IPS DF 6.9 (cell line): ENCODE results near the gene THSD4.

ENCODE experiments used
- DNase-seq: peaks from one replicate; pipeline ENCODE4 v3.0.0-alpha.2; 2013; ENCODE audit warnings: low read depth, low spot score
- H3K27ac ChIP-seq: one replicate; pipeline ENCODE4 v1.5.1; 2013; ENCODE audit warnings: low read length, control low read depth
- H3K27me3 ChIP-seq: 2 replicates; pipeline ENCODE4 v1.6.1; 2013; ENCODE audit warnings: mild to moderate bottlenecking, low read length; ENCODE audit not compliant: control insufficient read depth, insufficient read depth
- H3K36me3 ChIP-seq: 2 replicates; pipeline ENCODE4 v1.6.1; 2013; ENCODE audit warnings: low read length; ENCODE audit not compliant: control insufficient read depth, insufficient read depth
- H3K4me1 ChIP-seq: 2 replicates; pipeline ENCODE4 v1.6.1; 2013; ENCODE audit warnings: low read length; ENCODE audit not compliant: control insufficient read depth, insufficient read depth
- H3K4me3 ChIP-seq: 2 replicates; pipeline ENCODE4 v1.5.1; 2013; ENCODE audit warnings: mild to moderate bottlenecking, low read length
- H3K9me3 ChIP-seq: 2 replicates; pipeline ENCODE4 v1.6.1; 2013; ENCODE audit warnings: low read length, inconsistent platforms; ENCODE audit not compliant: control insufficient read depth, insufficient read depth
- WGBS: extraction: QIAGEN DNeasy Blood & Tissue Kit; methylation state at CpG from one replicate; pipeline ENCODE4 v1.1.7; 2013; ENCODE audit warnings: mixed read lengths, missing lambda C conversion rate; ENCODE audit not compliant: insufficient read length, insufficient coverage; 5-methylcytosine and 5-hydroxymethylcytosine counted together

The THSD4 gene

DNA sequence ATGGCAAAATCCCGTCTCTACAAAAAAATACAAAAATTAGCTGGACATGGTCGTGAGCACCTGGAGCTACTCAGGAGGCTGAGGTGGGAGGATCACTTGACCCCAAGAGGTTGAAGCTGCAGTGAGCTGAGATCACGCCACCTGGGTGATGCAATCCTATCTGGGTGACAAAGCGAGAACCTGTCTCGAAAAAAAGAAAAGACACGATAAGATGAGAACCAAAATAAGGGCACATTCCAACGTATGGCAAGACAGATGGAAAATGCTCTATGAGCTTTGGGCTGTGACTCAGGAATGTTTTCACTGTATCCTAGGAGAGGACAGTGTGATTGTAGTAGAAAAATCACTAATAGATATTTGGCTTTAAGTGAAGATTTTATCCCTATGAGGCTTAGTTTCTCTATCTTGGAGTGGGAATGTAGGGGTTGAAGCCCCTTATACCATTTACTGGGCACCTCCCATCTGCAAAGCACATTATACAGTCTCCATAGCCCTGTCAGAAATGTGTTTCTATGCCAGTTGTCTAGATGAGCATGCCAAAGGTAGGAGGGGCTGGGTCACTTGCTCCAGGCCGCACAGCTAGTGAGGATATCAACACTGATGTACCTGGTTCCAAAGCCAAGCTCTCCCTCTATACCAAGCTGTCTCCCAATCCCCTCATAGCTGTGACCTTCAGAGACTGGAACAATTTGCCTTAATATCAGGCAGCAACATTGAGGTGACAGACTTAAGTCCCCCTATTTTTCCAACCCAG, 641.5 kb downstream of the THSD4 start:
- no CpG with 5 or more reads among the region's 8 CpGs for WGBS

DNA sequence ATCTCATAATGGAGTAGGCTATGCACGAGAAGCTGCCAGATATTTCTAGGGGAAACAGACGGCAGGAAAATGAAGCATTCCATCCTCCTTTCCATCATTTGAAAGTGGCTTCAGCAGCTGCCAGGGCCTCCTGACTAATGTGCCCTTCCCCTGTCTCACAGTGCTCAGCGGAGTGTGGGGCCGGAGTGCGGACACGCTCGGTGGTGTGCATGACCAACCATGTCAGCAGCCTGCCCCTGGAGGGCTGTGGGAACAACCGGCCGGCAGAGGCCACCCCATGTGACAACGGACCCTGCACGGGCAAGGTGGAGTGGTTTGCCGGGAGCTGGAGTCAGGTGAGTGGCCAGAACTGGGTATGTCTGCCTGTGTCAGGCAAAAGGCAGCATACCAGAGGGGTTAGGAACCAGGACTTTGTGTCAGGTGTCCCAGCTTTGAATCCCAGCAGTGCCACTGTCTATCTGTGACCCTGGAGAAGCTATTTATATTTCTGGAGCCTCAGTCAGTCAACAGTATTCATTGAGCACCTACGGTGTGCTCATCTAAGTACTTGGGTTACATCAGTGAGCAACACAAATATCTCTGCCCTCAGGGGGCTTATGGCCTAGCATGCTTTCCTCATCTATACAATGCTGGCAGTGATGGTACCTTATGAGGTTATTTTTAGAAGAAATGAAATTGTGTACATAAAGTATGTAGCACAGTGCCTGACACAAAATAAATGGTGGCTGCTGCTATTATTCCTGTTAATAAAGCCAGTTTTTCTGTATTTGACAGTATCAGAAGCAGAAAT, 642.7 kb downstream of the THSD4 start:
- H3K9me3 ChIP-seq = no peaks in the 10 kb centered on the region
- H3K4me1 ChIP-seq = no peaks in the 10 kb centered on the region
- no peaks in the 10 kb centered on the region for H3K27me3 ChIP-seq
- H3K27ac ChIP-seq = no peak overlapping the region
- H3K36me3 ChIP-seq = no peaks in the 10 kb centered on the region
- no peak for DNase-seq
- no CpG with 5 or more reads among the region's 13 CpGs for WGBS
- no peak overlapping the region for H3K4me3 ChIP-seq

More for the DNA sequence above, 641.5 kb downstream of the THSD4 start:
- no peaks in the 10 kb centered on the region for H3K36me3 ChIP-seq
- H3K9me3 ChIP-seq = no peaks in the 10 kb centered on the region
- H3K27ac ChIP-seq = no peak overlapping the region
- H3K27me3 ChIP-seq = no peaks in the 10 kb centered on the region
- no peak for DNase-seq
- H3K4me3 ChIP-seq = no peak overlapping the region
- H3K4me1 ChIP-seq = no peaks in the 10 kb centered on the region

DNA sequence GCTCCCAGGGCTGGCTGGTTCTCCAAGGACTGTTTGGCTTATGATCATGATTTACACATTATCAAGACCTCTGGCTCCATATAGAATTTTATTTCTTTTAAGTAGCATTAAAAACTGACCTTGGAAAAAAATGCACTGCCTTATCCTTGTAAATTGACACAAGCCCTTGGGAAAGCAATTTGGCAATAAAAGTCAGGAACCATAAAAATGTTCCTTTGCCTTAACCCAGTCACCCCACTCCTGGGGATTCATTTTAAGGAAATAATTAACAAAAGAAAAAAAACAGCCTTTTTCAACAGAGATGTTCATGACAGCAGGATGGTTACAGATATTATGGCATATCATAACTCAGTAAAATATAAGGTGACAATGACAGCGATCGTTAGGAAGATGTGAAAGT, 643.4 kb downstream of the THSD4 start:
- WGBS = no CpG with 5 or more reads among the region's 2 CpGs
- DNase-seq = no peak
- Histone ChIP-seq H3K9me3 (no peaks in the 10 kb centered on the region), H3K4me3 (no peak overlapping the region), H3K4me1 (no peaks in the 10 kb centered on the region), H3K36me3 (no peaks in the 10 kb centered on the region), H3K27ac (no peak overlapping the region), H3K27me3 (no peaks in the 10 kb centered on the region)

DNA sequence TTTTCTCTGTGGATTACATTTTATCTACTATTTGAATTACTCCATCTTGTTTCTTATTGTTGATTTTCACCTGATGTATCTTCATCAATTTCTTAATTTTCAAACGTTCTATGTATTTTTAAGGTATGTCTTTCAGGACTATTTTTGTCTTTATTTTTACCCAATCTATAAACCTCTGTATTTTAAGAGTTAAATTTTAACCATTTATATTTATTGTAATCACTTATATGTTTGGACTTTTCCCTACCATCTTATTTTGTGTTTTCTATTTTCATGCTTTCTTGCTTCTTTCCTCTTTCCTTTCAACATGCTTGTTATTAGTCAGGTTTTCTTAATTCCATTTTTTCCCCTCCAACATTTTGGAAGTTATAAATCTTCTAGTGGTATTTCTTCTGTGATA, 645.6 kb downstream of the THSD4 start:
- no peaks in the 10 kb centered on the region for H3K27me3 ChIP-seq
- WGBS = no CpG with 5 or more reads among the region's 1 CpG
- no peak overlapping the region for H3K4me3 ChIP-seq
- no peak for DNase-seq
- no peak overlapping the region for H3K27ac ChIP-seq
- no peaks in the 10 kb centered on the region for H3K4me1 ChIP-seq
- H3K9me3 ChIP-seq = no peaks in the 10 kb centered on the region
- H3K36me3 ChIP-seq = no peaks in the 10 kb centered on the region

DNA sequence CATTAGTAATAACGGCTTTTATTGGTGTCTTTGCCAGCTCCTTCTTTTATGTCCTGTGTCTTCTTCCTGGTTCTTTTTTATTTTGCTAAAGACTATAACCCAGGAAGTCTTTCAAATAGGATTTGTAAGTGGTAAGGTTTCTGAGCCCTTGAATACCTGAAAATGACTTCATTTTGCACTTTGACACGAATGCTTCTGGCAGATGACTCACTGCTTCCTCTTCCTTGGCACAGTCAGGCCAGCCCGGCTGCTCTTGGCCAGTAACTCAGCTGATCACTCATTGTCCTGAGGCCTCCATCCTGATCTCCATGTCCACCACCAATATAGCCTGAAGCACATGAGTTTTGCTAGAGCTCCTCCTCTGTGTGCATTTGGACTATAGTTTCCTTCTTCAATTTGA, 646.4 kb downstream of the THSD4 start:
- no peak for DNase-seq
- no CpG with 5 or more reads among the region's 3 CpGs for WGBS
- H3K9me3 ChIP-seq = no peaks in the 10 kb centered on the region
- no peaks in the 10 kb centered on the region for H3K27me3 ChIP-seq
- H3K4me1 ChIP-seq = no peaks in the 10 kb centered on the region
- H3K4me3 ChIP-seq = no peak overlapping the region
- no peaks in the 10 kb centered on the region for H3K36me3 ChIP-seq
- no peak overlapping the region for H3K27ac ChIP-seq

DNA sequence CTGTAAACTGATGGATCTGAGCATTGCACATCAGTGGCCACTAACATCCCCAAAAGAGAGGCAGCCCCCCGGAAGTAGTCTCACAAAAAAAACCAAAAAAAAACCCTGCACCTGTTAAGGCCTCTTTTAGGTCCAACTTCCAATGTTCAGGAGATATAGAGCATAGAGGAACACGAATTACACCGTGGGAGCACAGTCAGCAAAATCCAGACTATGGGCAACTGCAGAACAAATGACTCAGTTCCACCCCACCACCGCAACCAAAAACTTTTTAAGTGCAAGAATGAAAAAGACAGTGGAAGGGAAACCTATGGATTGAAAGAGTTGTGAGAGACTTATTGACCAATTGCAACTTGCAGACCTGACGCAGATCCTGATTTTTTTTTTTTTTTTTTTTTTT, 652.9 kb downstream of the THSD4 start:
- no peak overlapping the region for H3K4me3 ChIP-seq
- no CpG with 5 or more reads among the region's 5 CpGs for WGBS
- DNase-seq = no peak

DNA sequence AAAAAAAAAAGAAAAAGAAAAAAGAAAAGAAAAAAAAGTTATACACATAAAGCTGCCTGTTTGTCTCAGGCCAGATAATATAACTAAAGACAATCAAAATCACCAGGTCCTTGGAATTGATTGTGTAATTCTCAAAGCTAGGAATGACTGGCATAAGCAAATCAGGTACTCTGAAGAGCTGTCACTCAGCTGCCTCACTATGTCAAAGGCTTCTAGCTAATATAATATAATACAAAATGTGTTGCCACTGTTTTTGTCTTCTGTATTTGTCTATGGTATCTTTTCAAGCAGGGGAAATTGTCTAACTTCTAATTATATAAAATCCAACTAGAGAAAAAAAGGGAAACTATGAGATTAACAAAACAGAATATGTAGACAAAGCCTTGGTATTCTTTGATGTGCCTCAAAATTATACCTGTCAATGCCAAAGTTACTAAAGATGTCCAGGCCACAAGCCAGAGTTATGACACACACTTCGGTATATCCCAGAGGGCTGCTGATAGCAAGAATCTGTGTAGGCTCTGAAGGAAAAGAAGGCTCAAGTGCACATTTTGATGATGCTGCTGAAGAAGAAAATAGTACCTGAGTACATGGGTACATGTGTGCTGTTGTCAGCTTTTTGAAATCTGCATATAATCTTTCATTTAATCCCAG, 658.1 kb downstream of the THSD4 start:
- no peak overlapping the region for H3K27ac ChIP-seq
- H3K27me3 ChIP-seq = no peaks in the 10 kb centered on the region
- no peaks in the 10 kb centered on the region for H3K4me1 ChIP-seq
- DNase-seq = no peak
- H3K4me3 ChIP-seq = no peak overlapping the region
- H3K36me3 ChIP-seq = 0 out of 2 replicates have a peak, but pooled peaks cover 3% of the 10 kb centered on the region
- no CpG with 5 or more reads among the region's 1 CpG for WGBS
- H3K9me3 ChIP-seq = no peaks in the 10 kb centered on the region

More for the DNA sequence above, 652.9 kb downstream of the THSD4 start:
- Histone ChIP-seq H3K27ac (no peak overlapping the region), H3K27me3 (no peaks in the 10 kb centered on the region), H3K4me1 (no peaks in the 10 kb centered on the region), H3K9me3 (no peaks in the 10 kb centered on the region), H3K36me3 (no peaks in the 10 kb centered on the region)

DNA sequence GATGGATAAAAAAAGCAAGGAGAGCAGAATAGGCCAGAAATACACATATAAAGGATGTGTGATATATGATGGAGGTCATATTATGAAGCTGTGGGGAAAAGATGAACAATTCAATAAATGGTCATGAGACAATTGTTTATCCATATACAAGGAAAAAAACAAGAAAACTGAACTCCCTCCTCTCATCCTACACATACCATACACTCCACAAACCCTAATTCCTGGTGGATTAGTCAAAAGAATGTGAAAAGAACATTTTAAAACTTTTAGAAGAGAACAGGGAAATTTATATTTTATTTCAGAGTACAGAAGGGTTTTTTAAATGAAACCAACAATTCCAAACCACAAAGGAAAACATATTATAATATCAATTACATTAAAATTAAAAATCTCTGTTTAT, 660.6 kb downstream of the THSD4 start:
- Histone ChIP-seq H3K27me3 (no peaks in the 10 kb centered on the region), H3K9me3 (no peaks in the 10 kb centered on the region), H3K4me3 (no peak overlapping the region), H3K27ac (no peak overlapping the region), H3K36me3 (0 out of 2 replicates have a peak, but pooled peaks cover 3% of the 10 kb centered on the region), H3K4me1 (no peaks in the 10 kb centered on the region)
- no peak for DNase-seq

DNA sequence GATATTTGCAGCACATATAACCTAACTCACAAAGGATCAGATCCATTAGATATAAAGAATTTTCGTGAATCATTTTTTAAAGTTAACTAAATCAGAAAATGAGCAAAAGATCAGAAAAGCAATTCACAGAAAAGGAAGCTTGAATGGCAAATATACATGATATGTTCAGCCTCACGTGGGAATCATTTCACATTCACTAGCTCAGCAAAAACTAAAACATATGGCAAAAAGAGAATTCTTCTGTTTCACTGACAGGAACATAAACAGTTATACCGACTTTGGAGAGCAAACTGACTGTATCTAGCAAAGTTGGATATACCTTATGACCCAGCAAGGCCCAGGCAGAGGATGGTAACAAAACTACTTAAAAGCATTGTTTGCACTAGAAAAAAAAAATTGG, 661.0 kb downstream of the THSD4 start:
- Histone ChIP-seq H3K27me3 (no peaks in the 10 kb centered on the region), H3K4me3 (no peak overlapping the region), H3K36me3 (0 out of 2 replicates have a peak, but pooled peaks cover 3% of the 10 kb centered on the region), H3K27ac (no peak overlapping the region), H3K4me1 (no peaks in the 10 kb centered on the region), H3K9me3 (no peaks in the 10 kb centered on the region)
- WGBS = no CpG with 5 or more reads among the region's 3 CpGs
- no peak for DNase-seq

DNA sequence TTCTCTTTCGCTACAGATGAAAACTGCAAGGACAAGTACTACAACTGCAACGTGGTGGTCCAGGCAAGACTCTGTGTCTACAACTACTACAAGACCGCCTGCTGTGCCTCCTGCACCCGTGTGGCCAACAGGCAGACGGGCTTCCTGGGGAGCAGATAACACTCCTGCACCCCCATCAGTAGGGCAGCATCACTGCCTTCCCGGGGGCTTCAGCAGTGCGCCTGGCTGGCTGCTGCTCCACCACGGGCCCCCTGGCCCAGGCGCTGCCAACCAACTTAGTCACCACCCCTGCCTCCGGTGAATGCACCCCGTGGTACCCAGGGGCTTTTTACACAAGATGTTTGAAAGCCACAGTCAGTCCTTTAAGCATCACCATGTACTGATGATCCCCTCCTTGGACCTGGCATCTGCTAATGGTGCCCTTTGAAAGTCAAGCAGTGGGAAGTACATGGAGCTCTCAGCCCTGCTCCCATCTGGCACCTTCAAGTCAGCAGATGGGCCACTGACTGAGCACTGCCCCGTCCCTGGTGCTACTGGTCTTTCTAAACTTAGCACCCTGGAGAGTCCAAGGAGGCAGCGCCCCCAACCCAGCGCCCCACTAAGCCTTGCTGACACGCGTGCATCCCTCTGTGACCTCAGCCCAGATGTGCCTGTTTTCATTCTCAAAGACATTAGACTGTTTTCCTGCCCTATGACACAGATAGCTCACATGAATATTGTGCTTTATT, 662.1 kb downstream of the THSD4 start:
- no peaks in the 10 kb centered on the region for H3K4me1 ChIP-seq
- no CpG with 5 or more reads among the region's 16 CpGs for WGBS
- no peak overlapping the region for H3K27ac ChIP-seq
- H3K9me3 ChIP-seq = no peaks in the 10 kb centered on the region
- no peak overlapping the region for H3K4me3 ChIP-seq
- DNase-seq = no peak
- 0 out of 2 replicates have a peak, but pooled peaks cover 3% of the 10 kb centered on the region for H3K36me3 ChIP-seq
- no peaks in the 10 kb centered on the region for H3K27me3 ChIP-seq
